Fibroblast of gingiva (primary cell): ENCODE data around the gene TRPC1.
"Not testable (repeated sequence)": the region's sequence is repeated elsewhere in the genome, so short reads cannot be mapped to it uniquely, and the experiment has no call there.

Source experiments
- DNase-seq: peaks from one replicate; pipeline ENCODE4 v3.0.0-alpha.2; 2011; ENCODE audit warnings: low read depth

The TRPC1 gene

GRCh38 chr3:142723968-142724681 is at the start of gene TRPC1:
Gene TRPC1 (plus strand): TSS chr3:142724034. CDS start chr3:142724560, 526 bp downstream.
- DNase-seq: peak; percentile 76

- no peak for DNase-seq
These were observed 47.7 kb upstream of the TRPC1 start for GRCh38 chr3:142676151-142676550.

- no peak for DNase-seq
These were observed 43.1 kb upstream of the TRPC1 start for GRCh38 chr3:142680710-142681109.

- DNase-seq: no peak
These were observed 33.2 kb upstream of the TRPC1 start for GRCh38 chr3:142690613-142691012.

- DNase-seq: no peak
These were observed 32.3 kb upstream of the TRPC1 start for GRCh38 chr3:142691527-142691926.

- DNase-seq: no peak
These were observed 30.5 kb upstream of the TRPC1 start for GRCh38 chr3:142693136-142693853.

GRCh38 chr3:142694225-142694624 is 29.6 kb upstream of the TRPC1 start:
- no peak for DNase-seq

- no peak for DNase-seq
These were observed 18.6 kb upstream of the TRPC1 start for GRCh38 chr3:142705198-142705597.

GRCh38 chr3:142706321-142707127 is 17.3 kb upstream of the TRPC1 start:
- DNase-seq: no peak

GRCh38 chr3:142709207-142709606 is 14.6 kb upstream of the TRPC1 start:
- no peak for DNase-seq

GRCh38 chr3:142714882-142715281 is 9.0 kb upstream of the TRPC1 start:
- DNase-seq: not testable (repeated sequence)

GRCh38 chr3:142716102-142716501 is 7.7 kb upstream of the TRPC1 start:
- no peak for DNase-seq

- DNase-seq: no peak
These were observed 218 bp upstream of the TRPC1 start for GRCh38 chr3:142723665-142723967.

- peak; percentile 2 for DNase-seq
These were observed 985 bp downstream of the TRPC1 start for GRCh38 chr3:142724682-142725356.

GRCh38 chr3:142725357-142725739 is 1.5 kb downstream of the TRPC1 start:
- DNase-seq: no peak

GRCh38 chr3:142726017-142726416 is 2.2 kb downstream of the TRPC1 start:
- no peak for DNase-seq

GRCh38 chr3:142732066-142732465 is 8.2 kb downstream of the TRPC1 start:
- no peak for DNase-seq

- no peak for DNase-seq
These were observed 11.0 kb downstream of the TRPC1 start for GRCh38 chr3:142734834-142735233.

- DNase-seq: no peak
These were observed 11.6 kb downstream of the TRPC1 start for GRCh38 chr3:142735462-142735861.

GRCh38 chr3:142738396-142738795 is 14.6 kb downstream of the TRPC1 start:
- no peak for DNase-seq

GRCh38 chr3:142746646-142747045 is 22.8 kb downstream of the TRPC1 start:
- no peak for DNase-seq

GRCh38 chr3:142750531-142750930 is 26.7 kb downstream of the TRPC1 start:
- not testable (repeated sequence) for DNase-seq
